NCI-H2107 treated with DMSO at 0.1 percent for 48 hours (cell line): ENCODE results near the gene SMCO1.
"Not testable (repeated sequence)": the region's sequence is repeated elsewhere in the genome, so short reads cannot be mapped to it uniquely, and the experiment has no call there.

Source experiments
- DNase-seq: peaks from one replicate; lab custom pipeline; 2025; ENCODE audit not compliant: unreplicated experiment; lab: John Stamatoyannopoulos, UW

SMCO1 gene

DNA sequence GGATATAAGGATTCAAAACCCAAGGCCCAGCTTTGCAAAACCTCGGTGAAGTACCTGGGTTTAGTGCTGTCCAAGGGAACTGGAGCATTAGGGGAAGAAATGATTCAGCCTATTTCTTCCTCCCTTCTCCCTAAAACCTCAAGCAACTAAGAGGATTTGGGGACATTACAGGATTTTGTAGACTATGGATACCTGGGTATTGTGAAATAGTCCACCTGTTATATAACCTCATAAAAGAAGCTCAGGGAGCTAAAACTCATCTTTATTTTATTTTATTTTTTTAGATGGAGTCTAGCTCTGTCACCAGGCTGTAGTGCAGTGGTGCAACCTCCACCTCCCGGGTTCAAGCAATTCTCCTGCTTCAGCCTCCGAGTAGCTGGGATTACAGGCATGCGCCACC, 8.7 kb upstream of the SMCO1 start:
- no peak for DNase-seq

DNA sequence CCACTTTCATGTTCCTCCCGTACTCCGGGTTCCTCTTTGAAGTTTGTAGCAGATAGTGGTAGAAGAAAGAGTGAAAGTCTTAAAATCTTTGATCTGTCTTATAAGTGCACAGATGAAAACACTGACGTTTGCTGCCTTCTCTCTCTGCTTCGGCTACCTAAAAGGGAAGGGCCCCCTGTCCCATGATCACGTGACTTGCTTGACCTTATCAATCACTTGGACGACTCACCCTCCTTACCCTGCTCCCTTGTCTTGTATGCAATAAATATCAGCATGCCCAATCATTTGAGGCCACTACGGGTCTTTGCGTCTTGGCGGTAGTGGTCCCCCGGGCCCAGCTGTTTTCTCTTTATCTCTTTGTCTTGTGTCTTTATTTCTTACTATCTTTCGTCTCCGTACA, 6.1 kb upstream of the SMCO1 start:
- DNase-seq = not testable (repeated sequence)

- no peak for DNase-seq
Observed at GRCh38 chr3:196519718-196520082, 4.6 kb upstream of the SMCO1 start.

GRCh38 chr3:196518966-196519717, 4.0 kb upstream of the SMCO1 start:
- DNase-seq = peak; percentile 28

- DNase-seq = no peak
Observed at GRCh38 chr3:196517919-196518318, 2.8 kb upstream of the SMCO1 start.

GRCh38 chr3:196517162-196517800, 2.1 kb upstream of the SMCO1 start:
- no peak for DNase-seq

GRCh38 chr3:196514350-196514716, 813 bp downstream of the SMCO1 start:
- no peak for DNase-seq

- no peak for DNase-seq
Observed at GRCh38 chr3:196513697-196514349, 1.3 kb downstream of the SMCO1 start.

DNA sequence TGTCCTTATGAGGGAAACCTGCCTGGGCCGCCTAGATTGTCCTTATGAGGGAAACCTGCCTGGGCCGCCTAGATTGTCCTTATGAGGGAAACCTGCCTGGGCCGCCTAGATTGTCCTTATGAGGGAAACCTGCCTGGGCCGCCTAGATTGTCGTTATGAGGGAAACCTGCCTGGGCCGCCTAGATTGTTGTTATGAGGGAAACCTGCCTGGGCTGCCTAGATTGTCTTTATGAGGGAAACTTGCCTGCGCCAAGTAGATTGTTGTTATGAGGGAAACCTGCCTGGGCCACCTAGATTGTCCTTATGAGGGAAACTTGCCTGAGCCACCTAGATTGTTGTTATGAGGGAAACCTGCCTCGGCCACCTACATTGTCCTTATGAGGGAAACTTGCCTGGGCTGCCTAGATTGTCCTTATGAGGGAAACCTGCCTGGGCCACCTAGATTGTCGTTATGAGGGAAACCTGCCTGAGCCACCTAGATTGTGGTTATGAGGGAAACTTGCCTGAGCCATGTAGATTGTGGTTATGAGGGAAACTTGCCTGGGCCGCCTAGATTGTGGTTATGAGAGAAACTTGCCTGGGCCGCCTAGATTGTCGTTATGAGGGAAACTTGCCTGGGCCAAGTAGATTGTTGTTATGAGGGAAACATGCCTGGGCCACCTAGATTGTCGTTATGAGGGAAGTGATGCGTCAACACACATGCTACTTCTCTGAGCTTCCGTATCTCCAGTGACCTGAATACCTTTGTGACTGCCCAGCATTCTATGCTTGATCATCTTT, 3.3 kb downstream of the SMCO1 start:
- not testable (repeated sequence) for DNase-seq

DNA sequence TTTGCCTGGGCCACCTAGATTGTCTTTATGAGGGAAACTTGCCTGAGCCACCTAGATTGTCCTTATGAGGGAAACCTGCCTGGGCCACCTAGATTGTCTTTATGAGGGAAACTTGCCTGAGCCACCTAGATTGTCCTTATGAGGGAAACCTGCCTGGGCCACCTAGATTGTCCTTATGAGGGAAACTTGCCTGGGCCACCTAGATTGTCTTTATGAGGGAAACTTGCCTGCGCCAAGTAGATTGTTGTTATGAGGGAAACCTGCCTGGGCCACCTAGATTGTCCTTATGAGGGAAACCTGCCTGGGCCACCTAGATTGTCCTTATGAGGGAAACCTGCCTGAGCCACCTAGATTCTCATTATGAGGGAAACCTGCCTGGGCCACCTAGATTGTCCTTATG, 4.0 kb downstream of the SMCO1 start:
- DNase-seq = not testable (repeated sequence)

- no peak for DNase-seq
Observed at GRCh38 chr3:196506687-196507086, 8.5 kb downstream of the SMCO1 start.

DNA sequence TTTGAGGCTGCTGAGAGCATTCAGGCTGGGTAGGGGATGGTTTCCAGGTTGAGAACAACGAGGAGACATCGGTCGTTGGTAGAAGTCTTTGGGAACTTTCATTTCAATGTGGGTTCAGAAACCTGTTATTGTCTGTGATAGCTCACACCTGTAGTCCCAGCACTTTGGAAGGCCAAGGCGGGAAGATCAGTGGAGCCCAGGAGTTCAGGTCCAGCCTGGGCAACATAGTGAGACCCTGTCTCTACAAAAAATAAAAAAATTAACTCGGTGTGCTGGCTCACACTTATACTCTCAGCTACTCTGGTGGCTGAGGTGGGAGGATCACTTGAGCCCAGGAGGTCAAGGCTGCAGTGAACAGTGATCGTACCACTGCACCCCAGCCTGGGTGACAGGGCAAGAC, 10.6 kb downstream of the SMCO1 start:
- DNase-seq = no peak

DNA sequence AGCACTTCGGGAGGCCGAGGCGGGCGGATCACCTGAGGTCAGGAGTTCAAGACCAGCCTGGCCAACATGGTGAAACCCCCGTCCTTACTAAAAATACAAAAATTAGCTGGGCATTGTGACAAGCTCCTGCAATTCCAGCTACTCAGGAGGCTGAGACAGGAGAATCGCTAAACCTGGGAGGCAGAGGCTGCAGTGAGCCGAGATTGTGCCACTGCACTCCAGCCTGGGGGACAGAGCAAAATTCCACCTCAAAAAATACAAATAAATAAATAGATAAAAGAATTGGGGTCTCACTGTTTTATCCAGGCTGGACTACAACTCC, 11.1 kb downstream of the SMCO1 start:
- DNase-seq = not testable (repeated sequence)

- DNase-seq = peak; percentile 97
Observed at GRCh38 chr3:196503196-196504076, 11.7 kb downstream of the SMCO1 start, which contains the start of gene RNF168. Gene RNF168, minus strand, starts transcription at chr3:196503768. Its CDS starts 595 bp downstream, at chr3:196503173.

- DNase-seq = peak; percentile 80
Observed at GRCh38 chr3:196502775-196503195, 12.4 kb downstream of the SMCO1 start.

- peak; percentile 75 for DNase-seq
Observed at GRCh38 chr3:196501316-196502044, 13.7 kb downstream of the SMCO1 start.

GRCh38 chr3:196499807-196500524, 15.2 kb downstream of the SMCO1 start:
- no peak for DNase-seq

DNA sequence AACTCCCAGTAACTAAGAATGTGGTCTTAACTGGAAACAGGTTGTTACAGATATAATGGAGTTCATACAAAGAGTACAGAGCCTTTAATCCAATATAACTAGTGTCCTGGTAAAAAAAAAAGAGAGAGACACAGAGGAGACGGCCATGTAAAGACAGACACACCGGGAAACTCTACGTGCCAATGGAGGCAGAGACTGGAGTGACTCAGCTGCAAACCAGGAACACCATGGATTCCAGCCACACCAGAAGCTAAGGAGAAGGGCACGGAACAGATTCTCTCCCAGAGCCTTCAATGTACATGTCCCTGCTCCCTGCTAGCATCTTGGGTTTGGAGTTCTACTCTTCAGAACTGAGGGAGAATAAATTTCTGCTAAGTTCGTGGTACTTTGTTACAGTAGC, 16.1 kb downstream of the SMCO1 start:
- no peak for DNase-seq

GRCh38 chr3:196498297-196498696, 16.8 kb downstream of the SMCO1 start:
- no peak for DNase-seq
